ENCODE results near the gene KCNQ1.

KCNQ1 gene

GRCh38 chr11:2740275-2740940, 295.6 kb downstream of the KCNQ1 start:
- no peaks in the 10 kb centered on the region for H3K9me3 ChIP-seq (replicated peaks in 1 of 11)
- TF ChIP-seq Cebpa-rat (IDR thresholded peaks at IDR 0.05), result no peak
- peaks cover 24 to 56% (median 50%) of the 10 kb centered on the region in 10 experiments for H3K4me1 ChIP-seq
- H3K36me3 ChIP-seq, result no peaks in the 10 kb centered on the region
- no peak overlapping the region for H3K27ac ChIP-seq
- H4K20me1 ChIP-seq, result no peaks in the 10 kb centered on the region; a peak in 1 of 22 replicates
- H3K4me3 ChIP-seq, result no peak overlapping the region
- peak overlapping the region in 8 of 11 experiments; percentile 27 to 77 (median 70); a peak in 15 of 22 replicates for H3K4me2 ChIP-seq
- peak overlapping the region in 1 of 11 experiments; percentile 34; a peak in 4 of 22 replicates for H3K9ac ChIP-seq
- H3K27me3 ChIP-seq, result no peaks in the 10 kb centered on the region

GRCh38 chr11:2741006-2741376, 296.2 kb downstream of the KCNQ1 start:
- H3K9me3 ChIP-seq (replicated peaks in 1 of 11), result no peaks in the 10 kb centered on the region
- peak overlapping the region in 2 of 11 experiments; percentile 13 to 17; a peak in 2 of 22 replicates for H3K9ac ChIP-seq
- TF ChIP-seq Cebpa-rat (IDR thresholded peaks at IDR 0.05), result no peak
- H3K4me1 ChIP-seq, result peaks cover 24 to 56% (median 50%) of the 10 kb centered on the region in 10 experiments
- H3K4me3 ChIP-seq, result no peak overlapping the region
- no peaks in the 10 kb centered on the region for H3K27me3 ChIP-seq
- no peaks in the 10 kb centered on the region; a peak in 1 of 22 replicates for H4K20me1 ChIP-seq
- H3K36me3 ChIP-seq, result no peaks in the 10 kb centered on the region
- H3K4me2 ChIP-seq, result peak overlapping the region in 9 of 11 experiments; percentile 26 to 77 (median 69); a peak in 13 of 22 replicates
- H3K27ac ChIP-seq, result no peak overlapping the region

GRCh38 chr11:2741377-2742131, 296.7 kb downstream of the KCNQ1 start:
- H3K9me3 ChIP-seq (replicated peaks in 1 of 11), result no peaks in the 10 kb centered on the region
- peaks cover 23 to 56% (median 49%) of the 10 kb centered on the region in 10 experiments for H3K4me1 ChIP-seq
- H4K20me1 ChIP-seq, result no peaks in the 10 kb centered on the region; a peak in 1 of 22 replicates
- peak overlapping the region in 2 of 11 experiments; percentile 13 to 17; a peak in 2 of 22 replicates for H3K9ac ChIP-seq
- peak overlapping the region in 8 of 11 experiments; percentile 17 to 77 (median 49); a peak in 11 of 22 replicates for H3K4me2 ChIP-seq
- no peak for TF ChIP-seq Cebpa-rat (IDR thresholded peaks at IDR 0.05)
- H3K36me3 ChIP-seq, result no peaks in the 10 kb centered on the region
- H3K27ac ChIP-seq, result no peak overlapping the region
- H3K27me3 ChIP-seq, result no peaks in the 10 kb centered on the region
- no peak overlapping the region for H3K4me3 ChIP-seq

GRCh38 chr11:2742201-2742600, 297.4 kb downstream of the KCNQ1 start:
- H3K27me3 ChIP-seq, result no peaks in the 10 kb centered on the region
- TF ChIP-seq Cebpa-rat (IDR thresholded peaks at IDR 0.05), result no peak
- peaks cover 17 to 50% (median 45%) of the 10 kb centered on the region in 10 experiments for H3K4me1 ChIP-seq
- no peaks in the 10 kb centered on the region for H3K9me3 ChIP-seq (replicated peaks in 1 of 11)
- no peaks in the 10 kb centered on the region; a peak in 1 of 22 replicates for H4K20me1 ChIP-seq
- no peak overlapping the region for H3K27ac ChIP-seq
- H3K4me2 ChIP-seq, result peak overlapping the region in 1 of 11 experiments; percentile 26; a peak in 1 of 22 replicates
- H3K9ac ChIP-seq, result no peak overlapping the region; a peak in 1 of 22 replicates
- H3K4me3 ChIP-seq, result no peak overlapping the region
- no peaks in the 10 kb centered on the region for H3K36me3 ChIP-seq

- Histone ChIP-seq H3K4me1 (peaks cover 10 to 44% (median 39%) of the 10 kb centered on the region in 10 experiments), H3K9me3 (replicated peaks in 1 of 11) (no peaks in the 10 kb centered on the region), H3K27me3 (no peaks in the 10 kb centered on the region), H3K4me3 (no peak overlapping the region), H3K4me2 (no peak overlapping the region), H3K9ac (no peak overlapping the region; a peak in 1 of 22 replicates), H3K36me3 (no peaks in the 10 kb centered on the region), H3K27ac (no peak overlapping the region), H4K20me1 (no peaks in the 10 kb centered on the region; a peak in 1 of 22 replicates)
- TF ChIP-seq Cebpa-rat (IDR thresholded peaks at IDR 0.05), result no peak
These were observed 298.0 kb downstream of the KCNQ1 start for GRCh38 chr11:2742611-2743426.

GRCh38 chr11:2743427-2744110, 298.8 kb downstream of the KCNQ1 start:
- no peaks in the 10 kb centered on the region for H3K9me3 ChIP-seq (replicated peaks in 1 of 11)
- TF ChIP-seq Cebpa-rat (IDR thresholded peaks at IDR 0.05), result no peak
- H3K27ac ChIP-seq, result no peak overlapping the region
- no peaks in the 10 kb centered on the region for H3K27me3 ChIP-seq
- H3K4me2 ChIP-seq, result no peak overlapping the region
- H3K36me3 ChIP-seq, result no peaks in the 10 kb centered on the region
- no peaks in the 10 kb centered on the region; a peak in 1 of 22 replicates for H4K20me1 ChIP-seq
- H3K4me1 ChIP-seq, result peaks cover 3 to 36% (median 32%) of the 10 kb centered on the region in 10 experiments
- H3K9ac ChIP-seq, result no peak overlapping the region
- no peak overlapping the region for H3K4me3 ChIP-seq

GRCh38 chr11:2744166-2744565, 299.4 kb downstream of the KCNQ1 start:
- Histone ChIP-seq H3K4me3 (no peak overlapping the region), H3K4me2 (no peak overlapping the region), H3K27me3 (no peaks in the 10 kb centered on the region), H4K20me1 (no peaks in the 10 kb centered on the region; a peak in 1 of 22 replicates), H3K4me1 (peaks cover 0 to 30% (median 26%) of the 10 kb centered on the region in 10 experiments; a peak in 17 of 20 replicates), H3K36me3 (no peaks in the 10 kb centered on the region), H3K9ac (no peak overlapping the region), H3K9me3 (replicated peaks in 1 of 11) (no peaks in the 10 kb centered on the region), H3K27ac (no peak overlapping the region)
- no peak for TF ChIP-seq Cebpa-rat (IDR thresholded peaks at IDR 0.05)

- no peak overlapping the region for H3K27ac ChIP-seq
These were observed 300.7 kb downstream of the KCNQ1 start for GRCh38 chr11:2745511-2745910.

More at GRCh38 chr11:2745511-2745910, 300.7 kb downstream of the KCNQ1 start:
- TF ChIP-seq Cebpa-rat (IDR thresholded peaks at IDR 0.05), result no peak
- no peak overlapping the region for H3K9ac ChIP-seq
- H3K4me1 ChIP-seq, result peaks cover 0 to 17% (median 12%) of the 10 kb centered on the region in 10 experiments; a peak in 16 of 20 replicates
- H3K4me2 ChIP-seq, result no peak overlapping the region
- H3K9me3 ChIP-seq (replicated peaks in 1 of 11), result no peaks in the 10 kb centered on the region
- no peak overlapping the region for H3K4me3 ChIP-seq
- H3K36me3 ChIP-seq, result no peaks in the 10 kb centered on the region
- H3K27me3 ChIP-seq, result no peaks in the 10 kb centered on the region
- no peaks in the 10 kb centered on the region; a peak in 1 of 22 replicates for H4K20me1 ChIP-seq
